ENCODE results near the gene SMIM21. TPM values are rescaled to one million over a fixed set of nuclear protein-coding genes. Genes with fewer than 3 reads are reported as not detected.

Gene SMIM21
- total RNA-seq, 2 experiments from 2014 or later = not detected

GRCh38 chr18:75454022-75454795 is 26.7 kb upstream of the SMIM21 start:
- Mint-ChIP-seq H3K9me3 (peaks cover 3% of the 10 kb centered on the region), H3K4me3 (no peak overlapping the region), H3K36me3 (ENCODE audit: low read depth) (no peaks in the 10 kb centered on the region), H3K27me3 (peaks cover 38% of the 10 kb centered on the region), H3K27ac (no peak overlapping the region), H3K4me1 (peaks cover 7% of the 10 kb centered on the region)
- POLR2A ChIA-PET = no interaction called here
- CTCF ChIA-PET = no interaction called here
- DNase-seq = no peak

GRCh38 chr18:75450906-75451305 is 23.4 kb upstream of the SMIM21 start:
- ChIA-PET CTCF (no interaction called here), POLR2A (no interaction called here)
- Mint-ChIP-seq H3K4me1 (peaks cover 2% of the 10 kb centered on the region), H3K27ac (no peak overlapping the region), H3K9me3 (no peaks in the 10 kb centered on the region), H3K27me3 (peaks cover 26% of the 10 kb centered on the region), H3K36me3 (ENCODE audit: low read depth) (no peaks in the 10 kb centered on the region), H3K4me3 (no peak overlapping the region)
- DNase-seq = no peak

GRCh38 chr18:75441896-75442295 is 14.4 kb upstream of the SMIM21 start:
- H3K9me3 Mint-ChIP-seq = no peaks in the 10 kb centered on the region
- H3K36me3 Mint-ChIP-seq (ENCODE audit: low read depth) = no peaks in the 10 kb centered on the region
- ChIA-PET CTCF (no interaction called here), POLR2A (no interaction called here)
- no peak overlapping the region for H3K27ac Mint-ChIP-seq
- no peak for DNase-seq
- H3K4me1 Mint-ChIP-seq = peaks cover 2% of the 10 kb centered on the region
- no peak overlapping the region for H3K4me3 Mint-ChIP-seq
- peaks cover 1% of the 10 kb centered on the region for H3K27me3 Mint-ChIP-seq

- Mint-ChIP-seq H3K36me3 (ENCODE audit: low read depth) (no peaks in the 10 kb centered on the region), H3K27me3 (peaks cover 5% of the 10 kb centered on the region), H3K4me1 (peaks cover 2% of the 10 kb centered on the region), H3K9me3 (no peaks in the 10 kb centered on the region), H3K4me3 (no peak overlapping the region), H3K27ac (no peak overlapping the region)
- ChIA-PET CTCF (interaction anchor here (0.6 kb wide), 1 partner anchor 1065 kb away, joined by 3 read pairs; no protein-coding TSS in a partner anchor), POLR2A (no interaction called here)
- no peak for DNase-seq
Observed at GRCh38 chr18:75439348-75439747, 11.8 kb upstream of the SMIM21 start.

GRCh38 chr18:75438891-75439290 is 11.4 kb upstream of the SMIM21 start:
- H3K4me3 Mint-ChIP-seq = no peak overlapping the region
- DNase-seq = no peak
- CTCF ChIA-PET = no interaction called here
- POLR2A ChIA-PET = no interaction called here
- no peaks in the 10 kb centered on the region for H3K9me3 Mint-ChIP-seq
- H3K27ac Mint-ChIP-seq = no peak overlapping the region
- H3K4me1 Mint-ChIP-seq = peaks cover 1% of the 10 kb centered on the region
- peaks cover 7% of the 10 kb centered on the region for H3K27me3 Mint-ChIP-seq
- H3K36me3 Mint-ChIP-seq (ENCODE audit: low read depth) = no peaks in the 10 kb centered on the region

GRCh38 chr18:75437979-75438378 is 10.5 kb upstream of the SMIM21 start:
- POLR2A ChIA-PET = no interaction called here
- Mint-ChIP-seq H3K4me3 (no peak overlapping the region), H3K27ac (no peak overlapping the region), H3K9me3 (no peaks in the 10 kb centered on the region), H3K36me3 (ENCODE audit: low read depth) (no peaks in the 10 kb centered on the region), H3K4me1 (no peaks in the 10 kb centered on the region), H3K27me3 (peaks cover 12% of the 10 kb centered on the region)
- CTCF ChIA-PET = no interaction called here
- DNase-seq = no peak

- no peak for DNase-seq
- POLR2A ChIA-PET = no interaction called here
- Mint-ChIP-seq H3K4me3 (no peak overlapping the region), H3K27ac (no peak overlapping the region), H3K27me3 (peaks cover 19% of the 10 kb centered on the region), H3K9me3 (no peaks in the 10 kb centered on the region), H3K4me1 (no peaks in the 10 kb centered on the region), H3K36me3 (ENCODE audit: low read depth) (no peaks in the 10 kb centered on the region)
- CTCF ChIA-PET = no interaction called here
Observed at GRCh38 chr18:75433098-75433497, 5.6 kb upstream of the SMIM21 start.

- H3K9me3 Mint-ChIP-seq = no peaks in the 10 kb centered on the region
- no peak for DNase-seq
- no peaks in the 10 kb centered on the region for H3K4me1 Mint-ChIP-seq
- no peaks in the 10 kb centered on the region for H3K36me3 Mint-ChIP-seq (ENCODE audit: low read depth)
- CTCF ChIA-PET = no interaction called here
- H3K4me3 Mint-ChIP-seq = no peak overlapping the region
- POLR2A ChIA-PET = no interaction called here
- peaks cover 16% of the 10 kb centered on the region for H3K27me3 Mint-ChIP-seq
- no peak overlapping the region for H3K27ac Mint-ChIP-seq
Observed at GRCh38 chr18:75429975-75430374, 2.5 kb upstream of the SMIM21 start.

GRCh38 chr18:75428490-75428889 is 987 bp upstream of the SMIM21 start:
- no peak overlapping the region for H3K4me3 Mint-ChIP-seq
- H3K9me3 Mint-ChIP-seq = no peaks in the 10 kb centered on the region
- H3K4me1 Mint-ChIP-seq = no peaks in the 10 kb centered on the region
- DNase-seq = no peak
- H3K27me3 Mint-ChIP-seq = peaks cover 9% of the 10 kb centered on the region
- H3K36me3 Mint-ChIP-seq (ENCODE audit: low read depth) = no peaks in the 10 kb centered on the region
- CTCF ChIA-PET = no interaction called here
- POLR2A ChIA-PET = no interaction called here
- H3K27ac Mint-ChIP-seq = no peak overlapping the region

GRCh38 chr18:75422341-75422910 is 5.1 kb downstream of the SMIM21 start:
- ChIA-PET POLR2A (no interaction called here), CTCF (no interaction called here)
- Mint-ChIP-seq H3K4me3 (no peak overlapping the region), H3K36me3 (ENCODE audit: low read depth) (no peaks in the 10 kb centered on the region), H3K27ac (no peak overlapping the region), H3K9me3 (no peaks in the 10 kb centered on the region), H3K27me3 (peaks cover 2% of the 10 kb centered on the region), H3K4me1 (no peaks in the 10 kb centered on the region)
- no peak for DNase-seq

GRCh38 chr18:75421656-75422055 is 5.8 kb downstream of the SMIM21 start:
- Mint-ChIP-seq H3K27ac (no peak overlapping the region), H3K27me3 (peaks cover 2% of the 10 kb centered on the region), H3K36me3 (ENCODE audit: low read depth) (no peaks in the 10 kb centered on the region), H3K4me3 (no peak overlapping the region), H3K9me3 (no peaks in the 10 kb centered on the region), H3K4me1 (no peaks in the 10 kb centered on the region)
- CTCF ChIA-PET = no interaction called here
- POLR2A ChIA-PET = no interaction called here
- DNase-seq = no peak

- DNase-seq = no peak
- no peak overlapping the region for H3K4me3 Mint-ChIP-seq
- H3K27ac Mint-ChIP-seq = no peak overlapping the region
- peaks cover 5% of the 10 kb centered on the region for H3K27me3 Mint-ChIP-seq
- no peaks in the 10 kb centered on the region for H3K36me3 Mint-ChIP-seq (ENCODE audit: low read depth)
- POLR2A ChIA-PET = no interaction called here
- H3K9me3 Mint-ChIP-seq = no peaks in the 10 kb centered on the region
- CTCF ChIA-PET = no interaction called here
- no peaks in the 10 kb centered on the region for H3K4me1 Mint-ChIP-seq
Observed at GRCh38 chr18:75418293-75419005, 9.1 kb downstream of the SMIM21 start.

GRCh38 chr18:75410611-75411010 is 16.9 kb downstream of the SMIM21 start:
- no peaks in the 10 kb centered on the region for H3K9me3 Mint-ChIP-seq
- DNase-seq = no peak
- ChIA-PET CTCF (no interaction called here), POLR2A (no interaction called here)
- H3K36me3 Mint-ChIP-seq (ENCODE audit: low read depth) = no peaks in the 10 kb centered on the region
- H3K27ac Mint-ChIP-seq = no peak overlapping the region
- peaks cover 6% of the 10 kb centered on the region for H3K4me1 Mint-ChIP-seq
- peaks cover 3% of the 10 kb centered on the region for H3K27me3 Mint-ChIP-seq
- no peak overlapping the region for H3K4me3 Mint-ChIP-seq

- peaks cover 6% of the 10 kb centered on the region for H3K4me1 Mint-ChIP-seq
- ChIA-PET POLR2A (no interaction called here), CTCF (no interaction called here)
- peaks cover 5% of the 10 kb centered on the region for H3K27me3 Mint-ChIP-seq
- no peaks in the 10 kb centered on the region for H3K36me3 Mint-ChIP-seq (ENCODE audit: low read depth)
- H3K4me3 Mint-ChIP-seq = no peak overlapping the region
- no peaks in the 10 kb centered on the region for H3K9me3 Mint-ChIP-seq
- no peak for DNase-seq
- no peak overlapping the region for H3K27ac Mint-ChIP-seq
Observed at GRCh38 chr18:75409806-75410205, 17.7 kb downstream of the SMIM21 start.
